HL-60/S4 (cell line): ENCODE data around the gene FOXA2.

ENCODE experiments used
- in situ Hi-C: fragments of 300-500 bp; cut with MboI; formaldehyde crosslinking; loops from 2 replicates; pipeline ENCODE4 v1.14.3; 2022; ENCODE audit warnings: low sequenced_read_pairs

Gene FOXA2

GRCh38 chr20:22584922-22585785, 782 bp upstream of the FOXA2 start:
- in situ Hi-C loops = no loop called here

- in situ Hi-C loops = no loop called here
These were observed 425 bp downstream of the FOXA2 start for GRCh38 chr20:22583773-22584521.

- in situ Hi-C loops = no loop called here
These were observed 1.2 kb downstream of the FOXA2 start for GRCh38 chr20:22582964-22583772.

- in situ Hi-C loops = no loop called here
These were observed 1.9 kb downstream of the FOXA2 start for GRCh38 chr20:22582386-22582963.

- in situ Hi-C loops = no loop called here
These were observed 2.7 kb downstream of the FOXA2 start for GRCh38 chr20:22581437-22582385.

- in situ Hi-C loops = no loop called here
These were observed 4.4 kb downstream of the FOXA2 start for GRCh38 chr20:22579711-22580697.

GRCh38 chr20:22579119-22579427, 5.3 kb downstream of the FOXA2 start:
- in situ Hi-C loops = no loop called here

GRCh38 chr20:22578221-22579118, 5.9 kb downstream of the FOXA2 start:
- in situ Hi-C loops = no loop called here

GRCh38 chr20:22577515-22578220, 6.7 kb downstream of the FOXA2 start:
- in situ Hi-C loops = no loop called here

GRCh38 chr20:22576733-22577514, 7.4 kb downstream of the FOXA2 start:
- in situ Hi-C loops = no loop called here

GRCh38 chr20:22576273-22576672, 8.1 kb downstream of the FOXA2 start:
- in situ Hi-C loops = no loop called here

GRCh38 chr20:22575737-22576136, 8.6 kb downstream of the FOXA2 start:
- in situ Hi-C loops = no loop called here

GRCh38 chr20:22575087-22575721, 9.2 kb downstream of the FOXA2 start:
- in situ Hi-C loops = no loop called here

GRCh38 chr20:22574545-22575086, 9.8 kb downstream of the FOXA2 start:
- in situ Hi-C loops = no loop called here

- in situ Hi-C loops = no loop called here
These were observed 11.9 kb downstream of the FOXA2 start for GRCh38 chr20:22572491-22572890.

- in situ Hi-C loops = no loop called here
These were observed 12.3 kb downstream of the FOXA2 start for GRCh38 chr20:22572023-22572422.
